ENCODE measurements around the gene STAG2. TPM values are rescaled to one million over a fixed set of nuclear protein-coding genes. Genes with fewer than 3 reads are reported as not detected.

STAG2 gene
- total and polyA plus RNA-seq, 8 donors = 11.1 to 175 (median 26.1) TPM

GRCh38 chrX:123962006-123962467 is 531 bp downstream of the STAG2 start:
- Histone ChIP-seq H3K27ac (peak overlapping the region; percentile 96 to 98 (median 97)), H3K27me3 (no peaks in the 10 kb centered on the region), H3K36me3 (no peaks in the 10 kb centered on the region), H3K9me3 (no peaks in the 10 kb centered on the region), H3K4me3 (peak overlapping the region; percentile 60 to 68 (median 64)), H3K4me1 (peaks cover 0 to 24% (median 11%) of the 10 kb centered on the region in 4 donors)
- no peak for DNase-seq
- WGBS, 5 donors = 0 to 39% (median 6%) methylated on average over 19 to 23 of the region's 23 CpGs
- TF ChIP-seq CTCF (IDR thresholded peaks at IDR 0.05) = no peak
- no peak for TF ChIP-seq POLR2A (IDR thresholded peaks at IDR 0.05)
- TF ChIP-seq EP300 (IDR thresholded peaks at IDR 0.05) = no peak
- TF ChIP-seq POLR2AphosphoS5 (IDR thresholded peaks at IDR 0.05) = no peak
- intact Hi-C loops (cut with DNase I; ENCODE audit: low total_unique reads) = no loop called here

GRCh38 chrX:123962794-123963373 is 1.4 kb downstream of the STAG2 start:
- Histone ChIP-seq H3K4me3 (peak overlapping the region; percentile 60 to 68 (median 64)), H3K27ac (peak overlapping the region; percentile 86 to 98 (median 97)), H3K27me3 (no peaks in the 10 kb centered on the region), H3K4me1 (peaks cover 0 to 31% (median 12%) of the 10 kb centered on the region in 4 donors), H3K36me3 (no peaks in the 10 kb centered on the region), H3K9me3 (no peaks in the 10 kb centered on the region)
- TF ChIP-seq CTCF (IDR thresholded peaks at IDR 0.05) = no peak
- peak; percentile 43 to 83 (median 82) for TF ChIP-seq POLR2AphosphoS5 (IDR thresholded peaks at IDR 0.05)
- peak in 2 of 4 donors; percentile 66 to 67 for TF ChIP-seq POLR2A (IDR thresholded peaks at IDR 0.05)
- intact Hi-C loops (cut with DNase I; ENCODE audit: low total_unique reads) = no loop called here
- WGBS, 5 donors = 0 to 31% (median 4%) methylated on average over 17 to 22 of the region's 22 CpGs
- peak; percentile 88 to 96 for DNase-seq

- DNase-seq = peak in 1 of 2 donors; percentile 6
- no peaks in the 10 kb centered on the region for H3K36me3 ChIP-seq
- H3K27ac ChIP-seq = peak overlapping the region in 4 of 5 donors; percentile 96 to 98 (median 97)
- TF ChIP-seq EP300 (IDR thresholded peaks at IDR 0.05) (no peak), POLR2AphosphoS5 (IDR thresholded peaks at IDR 0.05) (no peak), CTCF (IDR thresholded peaks at IDR 0.05) (no peak), POLR2A (IDR thresholded peaks at IDR 0.05) (no peak)
- H3K4me3 ChIP-seq = peak overlapping the region; percentile 0 to 68 (median 62)
- no peaks in the 10 kb centered on the region for H3K9me3 ChIP-seq
- H3K4me1 ChIP-seq = peaks cover 0 to 45% (median 18%) of the 10 kb centered on the region in 4 donors
- intact Hi-C loops (cut with DNase I; ENCODE audit: low total_unique reads) = no loop called here
- WGBS, 5 donors = 0 to 32% (median 2%) methylated on average over 2 of the region's 2 CpGs
- no peaks in the 10 kb centered on the region for H3K27me3 ChIP-seq
Measured at GRCh38 chrX:123964156-123964834, 2.8 kb downstream of the STAG2 start.

GRCh38 chrX:123965712-123966111 is 4.2 kb downstream of the STAG2 start:
- DNase-seq = no peak
- Histone ChIP-seq H3K27me3 (no peaks in the 10 kb centered on the region), H3K27ac (no peak overlapping the region), H3K9me3 (no peaks in the 10 kb centered on the region), H3K36me3 (no peaks in the 10 kb centered on the region), H3K4me1 (peaks cover 0 to 50% (median 21%) of the 10 kb centered on the region in 4 donors), H3K4me3 (no peak overlapping the region)
- intact Hi-C loops (cut with DNase I; ENCODE audit: low total_unique reads) = no loop called here
- WGBS, 5 donors = 85 to 93% (median 90%) methylated on average over 6 of the region's 6 CpGs
- TF ChIP-seq EP300 (IDR thresholded peaks at IDR 0.05) (no peak), POLR2AphosphoS5 (IDR thresholded peaks at IDR 0.05) (no peak), POLR2A (IDR thresholded peaks at IDR 0.05) (no peak), CTCF (IDR thresholded peaks at IDR 0.05) (no peak)

Data from stomach (tissue), 9 donors.